GM21576 (cell line): Measurements from ENCODE around the gene SUPT3H.

Source experiments
- ATAC-seq: cut with Tn5 transposase; IDR thresholded peaks from one replicate; pipeline ENCODE4 v1.9.1; 2021; ENCODE audit warnings: mild to moderate bottlenecking, moderate library complexity; ENCODE audit not compliant: unreplicated experiment

Gene SUPT3H

DNA sequence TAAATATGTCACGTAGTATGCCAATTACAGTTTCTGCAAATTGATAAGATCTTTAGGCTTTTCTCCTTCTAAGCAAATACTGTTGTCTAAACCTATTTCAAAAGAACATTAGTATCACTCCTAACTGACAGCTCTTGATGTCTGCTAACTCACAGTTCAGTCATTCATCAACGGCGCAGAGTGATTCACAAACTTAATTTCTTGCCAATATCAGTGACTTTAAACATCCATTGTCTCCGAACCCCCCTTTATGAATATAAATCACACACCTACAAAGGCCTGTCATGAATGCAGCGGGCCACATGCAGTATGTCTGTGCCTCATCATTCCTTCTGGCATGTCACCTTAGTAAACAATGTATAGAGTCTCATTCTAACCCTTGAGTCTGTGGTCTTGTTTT is 569.6 kb downstream of the SUPT3H start:
- no peak for ATAC-seq

DNA sequence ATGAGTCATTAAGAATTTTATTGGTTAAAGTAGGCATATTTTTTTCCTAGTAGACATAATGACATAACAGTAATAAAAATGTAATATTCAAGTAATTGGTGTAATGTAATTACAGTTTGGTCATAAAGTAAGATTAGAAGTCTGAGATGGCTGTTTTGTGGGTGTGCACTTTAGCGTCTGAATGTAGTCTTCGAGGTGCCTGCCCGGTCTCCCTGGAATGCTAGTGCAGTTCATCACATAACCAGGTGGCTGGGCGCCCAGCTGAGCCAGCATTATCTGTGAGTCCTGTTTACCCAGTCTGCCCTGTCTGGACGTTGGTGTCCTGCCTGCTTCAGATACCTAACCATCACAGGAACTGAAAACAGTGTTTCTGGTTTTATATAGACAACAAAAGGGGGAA is 571.1 kb downstream of the SUPT3H start:
- ATAC-seq, result no peak

DNA sequence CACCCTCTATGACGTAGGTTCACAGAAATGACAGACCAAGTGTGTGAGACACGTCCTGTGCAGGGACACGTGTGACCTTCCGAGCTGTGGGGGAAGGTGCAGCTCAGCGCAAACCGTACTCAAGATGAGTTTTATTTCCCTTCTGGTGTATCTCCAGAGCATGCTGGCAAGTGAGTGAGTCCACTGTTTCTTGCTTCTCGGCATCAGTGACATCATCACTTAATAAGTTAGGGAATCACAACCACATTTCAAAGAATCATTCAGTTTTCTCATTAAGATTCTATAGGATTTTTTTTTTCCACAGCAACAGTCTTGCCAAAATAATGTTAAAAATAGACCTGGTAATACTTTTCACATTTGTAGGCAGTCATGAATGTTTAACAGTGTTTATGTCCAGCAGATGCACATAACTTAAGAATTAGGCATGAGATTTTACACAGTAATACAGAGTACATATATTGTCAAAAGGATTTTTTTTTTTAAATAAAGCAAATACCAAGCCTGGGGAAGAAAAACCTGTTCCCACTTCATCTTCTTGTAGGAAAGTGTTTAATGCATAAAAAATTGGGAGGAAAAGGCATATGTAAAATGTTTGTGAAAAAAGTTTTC is 572.4 kb downstream of the SUPT3H start:
- ATAC-seq, result no peak

DNA sequence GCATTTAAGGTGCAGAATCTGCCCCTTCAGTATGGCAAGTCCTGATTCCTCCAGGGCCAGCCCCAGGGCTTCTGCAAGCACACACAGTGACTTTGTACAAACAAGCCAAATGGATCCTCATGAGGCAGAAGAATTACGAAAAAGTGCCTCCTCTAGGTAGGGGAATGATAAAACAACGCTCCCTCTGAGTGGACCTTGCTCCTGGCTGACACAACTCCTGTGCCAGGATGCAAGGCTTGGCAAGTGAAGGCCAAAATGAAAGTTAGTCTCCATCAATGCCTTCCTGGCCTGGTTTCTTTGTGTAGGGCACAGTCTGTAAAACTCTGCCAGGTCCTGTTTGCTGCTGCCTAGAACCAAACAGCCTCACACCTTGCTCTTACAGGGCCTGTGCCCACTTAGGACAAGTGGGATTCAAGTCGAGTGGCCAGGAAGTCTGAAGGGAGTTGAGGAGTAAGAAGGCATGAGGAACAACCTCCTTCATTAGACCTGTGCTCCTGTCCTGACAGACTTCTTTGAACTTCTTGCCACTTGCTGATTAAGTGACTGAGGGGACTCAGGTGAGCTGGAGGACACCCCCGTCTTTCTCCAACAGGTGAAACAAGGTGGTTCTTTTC is 573.1 kb downstream of the SUPT3H start:
- no peak for ATAC-seq

DNA sequence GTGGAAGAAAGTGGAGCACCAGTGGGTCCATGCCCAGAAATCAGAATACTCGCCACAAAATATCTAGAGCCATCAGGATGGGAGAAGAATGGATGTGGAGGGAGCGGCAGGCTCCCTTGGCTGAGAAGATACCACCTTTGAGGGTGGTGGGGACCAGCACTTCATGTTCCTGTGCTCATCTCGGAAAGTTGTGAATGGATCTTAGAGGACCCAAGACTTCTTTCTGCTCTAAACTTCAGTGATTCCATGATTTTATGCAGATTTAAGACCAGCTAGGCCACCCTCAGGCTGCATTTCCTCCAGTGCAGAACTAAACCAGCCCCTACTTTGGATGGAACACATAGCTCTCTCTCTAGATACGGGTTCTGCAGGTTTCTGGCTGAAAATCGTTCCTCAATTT is 573.7 kb downstream of the SUPT3H start:
- ATAC-seq, result no peak

DNA sequence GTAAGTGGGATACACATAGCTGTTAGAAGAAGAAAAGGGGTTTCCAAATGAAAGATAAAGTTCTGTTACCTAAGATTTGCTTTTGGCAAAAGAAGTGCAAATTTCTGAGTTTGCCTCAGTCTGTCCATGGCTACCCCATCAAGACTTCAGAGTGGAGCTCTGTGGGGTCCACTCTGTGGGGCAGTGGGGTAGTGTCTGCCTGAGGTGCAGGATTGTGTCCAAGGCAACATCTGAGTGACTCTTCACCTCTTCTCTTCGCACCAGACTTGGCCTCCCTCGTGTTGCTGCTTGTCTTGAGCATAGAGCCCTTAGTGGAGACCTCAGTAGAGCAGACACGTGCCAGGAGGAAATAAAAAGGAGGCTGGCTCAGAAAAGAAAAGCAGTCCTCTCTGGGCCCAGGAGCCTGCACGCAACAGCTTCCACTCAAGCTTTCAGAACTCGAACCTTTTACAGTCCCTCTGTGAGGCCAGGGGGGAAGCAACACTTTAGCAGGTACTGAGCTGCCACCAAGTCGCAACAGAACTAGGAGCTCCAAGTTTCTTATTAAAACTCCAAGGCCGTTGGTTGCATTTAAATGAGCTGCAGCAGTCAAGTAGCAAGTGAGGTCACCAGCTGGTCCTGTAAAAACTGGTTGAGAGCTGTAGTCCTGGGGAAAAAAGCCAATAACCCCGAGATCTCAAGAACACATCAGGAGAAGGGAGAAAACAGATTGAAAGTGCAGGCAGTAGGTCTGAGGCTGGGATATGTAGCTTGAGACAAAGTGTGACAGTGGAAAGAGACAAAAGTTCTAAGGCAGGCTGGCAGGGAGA is 576.7 kb downstream of the SUPT3H start:
- no peak for ATAC-seq

DNA sequence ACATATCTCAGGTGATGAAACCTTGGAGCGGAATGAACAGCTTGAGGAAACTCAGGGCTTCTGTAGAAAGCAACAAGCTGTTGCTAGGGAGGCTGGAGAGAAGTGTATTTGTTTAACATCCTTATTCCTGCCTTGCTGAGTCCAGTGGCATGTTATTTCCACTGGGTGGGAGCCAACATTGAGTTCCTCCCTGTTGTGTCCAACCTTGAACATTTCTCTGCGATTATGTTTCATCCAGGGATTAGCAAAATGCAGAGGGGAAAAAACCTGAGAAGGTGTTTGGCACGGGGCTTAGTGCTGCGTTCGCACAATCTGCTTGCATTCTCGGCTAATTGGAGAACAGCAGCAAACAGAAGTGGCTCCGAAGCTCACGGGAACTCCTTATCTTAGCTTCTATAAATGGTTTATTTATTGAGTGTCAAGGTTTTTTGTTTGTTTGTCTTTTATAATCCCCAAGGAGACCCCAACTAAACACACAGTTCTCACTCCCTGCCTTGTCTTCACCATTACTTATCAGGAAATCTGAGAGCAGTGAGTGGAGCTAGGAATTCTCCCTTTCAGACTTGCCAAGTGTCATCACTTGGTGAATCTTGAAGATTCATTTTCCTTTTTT is 577.5 kb downstream of the SUPT3H start:
- no peak for ATAC-seq

DNA sequence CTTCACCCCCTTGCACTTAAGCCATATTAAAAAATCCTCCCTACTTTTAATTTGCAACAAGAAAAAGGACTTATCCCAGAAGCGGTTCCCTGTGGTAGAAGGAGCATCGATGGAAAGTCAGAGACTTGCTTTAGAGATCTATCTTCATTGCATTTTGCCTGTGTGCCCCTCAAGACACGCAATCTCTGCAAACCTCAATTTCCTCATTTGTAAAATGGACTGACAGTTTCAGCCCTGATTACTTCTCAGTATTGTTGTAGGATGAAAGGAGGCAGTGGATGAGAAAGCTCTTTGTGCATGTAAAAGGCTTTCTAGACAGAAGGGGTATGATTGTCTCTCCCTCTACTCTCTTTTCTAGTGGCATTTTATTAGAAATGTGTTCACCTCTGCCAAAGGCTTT is 580.0 kb downstream of the SUPT3H start:
- no peak for ATAC-seq

DNA sequence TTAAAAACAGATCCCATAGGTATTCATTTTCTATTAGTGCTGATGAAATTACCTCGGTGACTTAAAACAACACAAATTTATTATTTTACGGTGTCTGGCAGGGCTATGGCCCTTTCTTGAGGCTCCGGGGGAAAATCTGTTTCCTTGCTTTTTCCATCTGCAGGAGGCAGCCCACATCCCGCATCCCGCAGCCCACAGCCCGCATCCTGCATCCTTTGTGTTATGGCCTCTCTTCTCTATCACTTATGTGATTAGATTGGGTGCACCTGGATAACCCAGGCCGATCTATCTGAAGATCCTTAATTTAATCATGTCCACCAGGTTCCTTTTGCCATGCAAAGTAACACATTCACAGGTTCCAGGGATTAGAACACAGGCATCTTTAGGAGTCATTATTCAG is 582.4 kb downstream of the SUPT3H start:
- ATAC-seq, result no peak

DNA sequence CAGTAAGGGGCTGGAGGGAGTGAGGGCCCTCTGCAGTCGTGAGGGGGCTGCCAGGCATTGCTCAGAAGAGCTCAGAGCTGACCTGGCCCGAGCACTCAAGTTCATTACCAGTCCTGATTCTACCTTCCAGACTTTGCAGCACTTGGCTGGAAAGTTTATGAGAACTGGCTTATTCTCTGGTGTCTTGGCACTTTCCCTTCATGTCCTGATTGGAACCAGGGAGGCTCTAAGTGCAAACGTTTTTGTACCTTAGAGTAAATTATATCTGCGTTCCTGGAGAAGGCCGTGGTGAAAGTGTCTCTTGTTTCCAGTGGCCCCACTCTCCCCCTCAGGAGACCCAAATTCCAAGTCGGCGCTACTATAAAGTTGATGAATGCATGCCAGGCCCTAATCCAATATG is 587.9 kb downstream of the SUPT3H start:
- ATAC-seq, result no peak

DNA sequence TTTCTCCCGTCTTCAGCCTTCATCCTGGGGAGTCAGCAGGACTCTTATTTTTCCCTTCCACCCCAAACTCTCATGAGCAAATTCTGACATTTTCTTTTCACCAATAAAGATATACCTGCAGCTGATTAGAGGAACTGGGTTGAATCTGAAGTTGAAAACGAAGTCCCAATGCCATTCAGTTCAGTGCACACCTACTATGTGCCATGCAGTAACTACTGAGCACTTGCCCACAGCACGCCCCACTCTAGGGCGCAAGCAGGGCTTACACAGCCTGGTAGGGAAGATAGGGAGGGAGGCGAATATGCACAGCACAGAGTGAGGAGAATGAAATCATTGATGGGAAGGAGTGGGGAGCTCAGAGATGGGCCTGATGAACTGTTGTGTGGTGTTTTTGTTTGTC is 588.7 kb downstream of the SUPT3H start:
- ATAC-seq, result no peak

DNA sequence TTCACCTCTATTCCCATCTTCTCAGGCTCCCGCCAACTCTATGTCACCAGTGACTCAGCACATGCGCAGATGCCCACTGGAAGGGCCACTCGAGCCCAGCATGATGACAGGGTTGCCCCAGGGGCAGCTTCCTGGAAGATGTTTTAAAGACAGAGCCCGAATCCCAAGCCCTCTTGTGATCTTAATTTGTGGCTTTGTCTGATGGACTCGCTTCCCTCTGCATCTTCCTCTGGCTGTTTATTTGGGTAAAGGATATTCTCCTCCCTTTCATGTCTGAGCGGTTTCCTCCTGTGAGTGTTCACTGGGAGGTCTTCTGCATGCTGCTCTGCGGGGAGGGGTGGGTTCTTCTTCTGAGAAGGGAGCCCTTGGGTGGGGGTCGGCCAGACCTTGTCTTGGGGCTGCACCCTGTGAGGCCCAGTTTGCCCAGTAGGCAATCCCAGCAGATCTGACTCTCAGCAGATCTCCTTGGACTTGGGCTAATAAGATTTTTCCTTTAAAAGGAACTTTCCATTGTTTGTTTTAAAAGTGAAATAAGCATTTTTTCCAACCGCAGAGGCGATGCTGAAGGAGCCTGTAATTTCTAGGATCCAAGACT is 589.2 kb downstream of the SUPT3H start:
- no peak for ATAC-seq

DNA sequence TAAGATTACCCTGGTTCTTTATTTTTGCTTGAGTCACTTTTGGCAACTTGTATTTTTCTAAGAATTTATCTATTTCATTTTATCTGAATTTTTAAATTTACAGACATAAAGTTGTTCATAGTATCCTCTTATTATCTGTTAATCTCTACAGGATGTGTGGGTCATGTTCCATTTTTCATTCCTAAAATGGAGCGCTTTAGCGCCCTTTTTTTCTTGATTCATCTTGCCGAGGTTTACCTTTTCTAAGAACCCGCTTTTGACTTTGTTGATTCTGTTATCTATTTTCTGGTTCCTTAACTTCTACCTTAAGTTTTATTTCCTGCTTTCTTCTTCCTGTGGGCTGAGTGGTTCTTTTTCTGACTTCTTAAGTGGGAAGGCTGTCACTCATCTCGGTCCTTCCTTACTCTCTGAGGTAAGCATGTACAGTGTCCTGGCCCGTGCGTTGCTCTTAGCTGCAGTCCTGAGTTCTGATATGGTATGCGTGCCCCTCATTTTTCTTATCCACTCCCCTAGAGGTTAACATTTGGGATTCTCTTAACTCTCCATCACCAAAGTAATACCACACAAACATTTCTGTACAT is 590.4 kb downstream of the SUPT3H start:
- ATAC-seq, result no peak

DNA sequence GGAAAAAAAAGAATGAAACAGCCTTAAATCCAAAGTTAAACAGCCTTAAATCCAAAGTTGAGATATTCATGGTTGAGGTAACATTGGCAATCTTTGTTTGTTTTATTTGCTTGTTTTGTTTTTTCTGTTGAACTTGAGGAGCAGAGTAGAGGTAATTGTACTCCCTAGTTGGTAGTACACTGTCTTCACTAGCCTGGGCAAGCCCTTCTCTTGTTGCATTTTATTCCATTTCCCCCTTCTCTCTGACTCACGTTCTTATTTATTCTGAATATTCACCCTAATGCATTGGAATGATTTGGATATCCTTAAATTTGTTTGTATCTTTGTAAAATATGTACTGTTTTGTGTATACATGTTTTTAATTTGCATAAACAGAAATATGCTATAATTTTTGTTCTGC is 592.6 kb downstream of the SUPT3H start:
- no peak for ATAC-seq

DNA sequence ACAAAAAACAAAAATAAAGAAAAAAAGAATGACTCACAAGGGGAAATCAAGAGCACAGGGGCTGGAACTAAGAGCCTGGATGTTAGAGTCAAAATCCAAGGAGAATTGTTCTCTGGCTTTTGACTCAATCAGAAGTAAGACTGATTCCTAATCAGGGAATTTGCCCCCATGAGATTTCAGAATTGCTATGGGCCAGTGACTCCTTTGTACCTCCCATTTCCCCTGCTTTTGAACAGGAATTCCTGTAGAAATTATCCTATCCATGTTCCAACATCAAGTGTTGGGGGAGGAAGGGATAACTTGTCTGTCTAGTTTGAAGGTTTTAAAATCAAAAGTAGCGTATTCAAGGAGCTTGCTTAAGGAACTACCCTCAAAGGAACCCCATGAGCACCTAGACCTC is 593.5 kb downstream of the SUPT3H start:
- ATAC-seq, result no peak

DNA sequence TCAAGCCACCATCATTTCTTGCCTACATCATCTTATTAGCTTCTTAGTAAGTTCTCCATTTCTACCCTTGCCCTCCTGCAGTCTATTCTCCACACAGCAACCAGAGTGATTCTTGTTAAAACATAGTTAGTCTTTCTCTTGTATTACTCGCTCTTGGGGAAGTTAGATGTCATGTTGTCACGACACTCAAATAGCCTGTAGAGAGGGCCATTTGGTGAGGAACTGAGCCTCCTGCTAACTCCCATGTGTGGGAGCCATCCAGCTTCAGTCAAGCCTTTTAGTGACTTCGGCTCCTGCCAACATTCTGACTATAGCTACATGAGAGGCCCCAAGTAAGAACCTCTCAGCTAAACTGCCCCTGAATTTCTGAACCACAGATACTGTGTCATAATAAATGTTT is 594.8 kb downstream of the SUPT3H start:
- ATAC-seq, result no peak

DNA sequence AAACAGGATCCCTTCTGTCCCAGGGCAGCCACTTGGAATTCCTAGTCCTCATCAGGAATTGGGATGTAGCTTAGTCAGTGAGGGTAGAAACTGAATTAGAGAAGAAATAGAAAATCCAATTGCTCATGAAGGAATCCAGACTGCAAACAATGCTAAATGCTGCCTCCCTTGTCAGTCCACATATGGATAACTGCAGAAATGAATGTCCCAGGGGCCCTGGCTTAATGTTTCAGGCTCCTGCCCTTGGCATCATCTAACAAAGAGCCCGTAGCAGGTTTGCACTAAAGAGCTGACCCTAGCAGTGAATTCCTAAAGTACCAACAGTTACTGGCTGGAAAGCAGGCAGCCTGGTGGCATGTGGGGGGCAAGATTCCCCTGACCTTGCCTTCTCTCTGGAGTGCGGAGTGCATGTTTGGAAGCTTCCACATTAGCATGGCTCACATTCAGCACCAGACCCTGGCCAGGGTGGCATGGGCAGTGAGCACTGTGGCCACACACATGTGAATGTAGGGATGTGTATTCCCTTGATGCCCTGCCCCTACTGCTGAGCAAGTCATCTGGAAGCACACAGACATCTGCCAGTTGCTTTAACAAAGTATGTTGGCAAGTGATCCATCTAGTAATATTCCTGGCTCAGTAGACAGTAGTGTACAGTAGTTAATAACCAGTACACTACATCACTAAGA is 595.7 kb downstream of the SUPT3H start:
- ATAC-seq, result no peak

DNA sequence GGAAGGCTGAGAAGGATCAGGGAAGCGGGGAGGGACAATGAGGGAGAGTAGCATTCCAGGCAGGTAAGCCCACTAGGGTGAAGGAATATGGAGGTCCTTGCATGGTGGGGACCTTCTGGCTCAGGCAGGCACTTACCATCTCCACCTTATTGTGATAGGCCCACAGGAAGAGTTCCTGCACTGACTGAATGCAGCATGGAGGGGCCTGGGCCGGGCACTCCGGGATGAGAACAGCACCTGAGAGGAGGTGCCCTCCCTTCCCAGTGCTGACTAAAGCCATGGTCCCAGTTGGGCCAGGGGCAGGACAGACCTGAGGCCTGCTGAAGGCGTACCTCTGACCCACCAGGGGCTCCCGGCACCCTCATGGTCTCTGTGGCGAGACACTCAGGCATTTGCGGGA is 597.6 kb downstream of the SUPT3H start:
- ATAC-seq, result no peak

DNA sequence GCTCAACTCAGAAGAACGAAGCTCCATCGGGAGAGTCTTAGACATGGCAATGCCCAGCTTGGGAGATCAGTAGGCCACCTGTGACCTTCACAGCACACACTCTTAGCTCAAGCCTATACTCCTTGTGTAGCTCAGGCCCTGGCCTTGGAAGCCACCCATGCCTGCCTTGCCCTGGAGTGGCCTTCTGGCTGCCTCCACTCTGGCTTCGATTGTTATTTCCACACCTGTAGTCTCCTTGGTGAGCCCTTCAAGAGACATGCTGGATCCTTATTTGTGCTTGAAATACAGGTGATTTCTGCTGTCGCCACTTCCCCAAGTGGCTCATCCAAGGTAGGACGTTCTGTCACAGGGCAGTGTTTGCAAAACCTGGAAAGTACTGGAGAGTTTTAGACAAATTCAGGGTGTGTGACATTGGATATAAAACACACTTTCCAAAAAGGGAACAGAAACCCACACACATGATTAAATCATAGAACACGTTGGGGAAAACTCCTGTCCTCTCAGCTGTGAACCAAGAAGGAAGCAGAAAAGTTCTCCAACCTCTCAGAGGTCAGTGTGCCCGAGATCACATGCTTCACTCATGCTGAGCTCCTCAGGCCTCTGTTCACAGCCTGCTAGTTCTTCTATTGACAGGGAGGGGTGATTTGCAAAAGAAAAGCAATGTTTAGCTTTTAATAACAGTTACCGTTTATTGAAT is 598.5 kb downstream of the SUPT3H start:
- ATAC-seq, result peak; percentile 71
